Measurements from ENCODE around the gene LUC7L.
A peak's percentile ranks its signal among the peaks of the same experiment; 100 is the strongest.
"Not testable (repeated sequence)": the region's sequence is repeated elsewhere in the genome, so short reads cannot be mapped to it uniquely, and the experiment has no call there.

Gene LUC7L

GRCh38 chr16:183005-183404 lies 46.2 kb downstream of the LUC7L start:
- peaks cover 2% of the 10 kb centered on the region for H3K4me1 Mint-ChIP-seq
- H3K27ac Mint-ChIP-seq = peak overlapping the region; percentile 49
- peaks cover 8% of the 10 kb centered on the region for H3K36me3 Mint-ChIP-seq (ENCODE audit: low read depth)
- H3K9me3 Mint-ChIP-seq = no peaks in the 10 kb centered on the region
- H3K27me3 Mint-ChIP-seq = peaks cover 18% of the 10 kb centered on the region
- no peak overlapping the region for H3K4me3 Mint-ChIP-seq
- ATAC-seq (no peak), DNase-seq (no peak)

DNA sequence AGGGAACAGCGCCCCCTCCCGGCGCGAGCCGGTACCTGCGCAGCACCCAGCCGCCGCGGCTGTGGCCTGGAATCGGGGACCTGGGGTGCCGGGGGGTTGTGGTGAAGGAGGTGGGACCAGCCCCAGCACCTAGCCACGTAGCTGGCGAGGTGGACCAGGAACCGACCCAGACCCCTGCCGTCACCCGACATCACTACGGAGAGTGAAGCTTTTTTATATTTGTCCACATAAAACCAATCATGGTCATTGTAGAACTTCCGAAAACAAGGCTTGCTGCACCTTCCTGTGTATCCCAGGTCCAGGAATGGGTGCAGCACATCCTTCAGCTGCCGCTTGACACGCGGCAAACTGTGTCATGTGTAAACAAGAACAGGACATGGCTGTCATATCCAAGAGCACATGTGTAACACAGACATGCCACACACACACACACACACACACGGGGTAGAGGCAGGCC lies 47.7 kb downstream of the LUC7L start:
- H3K4me1 Mint-ChIP-seq = peaks cover 10% of the 10 kb centered on the region
- no peaks in the 10 kb centered on the region for H3K9me3 Mint-ChIP-seq
- H3K27ac Mint-ChIP-seq = no peak overlapping the region
- peaks cover 28% of the 10 kb centered on the region for H3K27me3 Mint-ChIP-seq
- no peak for ATAC-seq
- peaks cover 3% of the 10 kb centered on the region for H3K36me3 Mint-ChIP-seq (ENCODE audit: low read depth)
- no peak overlapping the region for H3K4me3 Mint-ChIP-seq
- DNase-seq = no peak

DNA sequence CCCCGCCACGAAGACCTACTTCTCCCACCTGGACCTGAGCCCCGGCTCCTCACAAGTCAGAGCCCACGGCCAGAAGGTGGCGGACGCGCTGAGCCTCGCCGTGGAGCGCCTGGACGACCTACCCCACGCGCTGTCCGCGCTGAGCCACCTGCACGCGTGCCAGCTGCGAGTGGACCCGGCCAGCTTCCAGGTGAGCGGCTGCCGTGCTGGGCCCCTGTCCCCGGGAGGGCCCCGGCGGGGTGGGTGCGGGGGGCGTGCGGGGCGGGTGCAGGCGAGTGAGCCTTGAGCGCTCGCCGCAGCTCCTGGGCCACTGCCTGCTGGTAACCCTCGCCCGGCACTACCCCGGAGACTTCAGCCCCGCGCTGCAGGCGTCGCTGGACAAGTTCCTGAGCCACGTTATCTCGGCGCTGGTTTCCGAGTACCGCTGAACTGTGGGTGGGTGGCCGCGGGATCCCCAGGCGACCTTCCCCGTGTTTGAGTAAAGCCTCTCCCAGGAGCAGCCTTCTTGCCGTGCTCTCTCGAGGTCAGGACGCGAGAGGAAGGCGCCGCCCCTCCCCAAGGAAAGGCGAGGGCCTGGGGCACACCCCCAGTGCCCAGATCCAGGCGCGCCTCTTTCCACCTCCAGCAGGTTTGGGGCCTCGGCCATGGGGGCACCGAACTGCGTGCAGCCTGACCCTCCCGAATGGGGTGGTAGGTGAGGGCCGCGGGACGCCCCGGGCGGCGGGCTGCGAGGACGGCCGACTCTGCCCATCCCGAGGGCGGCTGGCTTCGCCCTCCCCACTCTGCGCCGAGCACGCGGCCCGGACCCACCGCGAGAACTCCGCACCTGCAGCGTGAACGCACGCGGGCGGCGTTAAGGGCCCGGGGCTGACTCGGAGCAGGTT lies 48.3 kb downstream of the LUC7L start:
- Mint-ChIP-seq H3K4me3 (no peak overlapping the region), H3K9me3 (no peaks in the 10 kb centered on the region), H3K36me3 (ENCODE audit: low read depth) (peaks cover 3% of the 10 kb centered on the region), H3K27ac (no peak overlapping the region), H3K4me1 (peaks cover 10% of the 10 kb centered on the region), H3K27me3 (peaks cover 30% of the 10 kb centered on the region)
- peak; percentile 90 for DNase-seq
- ATAC-seq = peak; percentile 74

DNA sequence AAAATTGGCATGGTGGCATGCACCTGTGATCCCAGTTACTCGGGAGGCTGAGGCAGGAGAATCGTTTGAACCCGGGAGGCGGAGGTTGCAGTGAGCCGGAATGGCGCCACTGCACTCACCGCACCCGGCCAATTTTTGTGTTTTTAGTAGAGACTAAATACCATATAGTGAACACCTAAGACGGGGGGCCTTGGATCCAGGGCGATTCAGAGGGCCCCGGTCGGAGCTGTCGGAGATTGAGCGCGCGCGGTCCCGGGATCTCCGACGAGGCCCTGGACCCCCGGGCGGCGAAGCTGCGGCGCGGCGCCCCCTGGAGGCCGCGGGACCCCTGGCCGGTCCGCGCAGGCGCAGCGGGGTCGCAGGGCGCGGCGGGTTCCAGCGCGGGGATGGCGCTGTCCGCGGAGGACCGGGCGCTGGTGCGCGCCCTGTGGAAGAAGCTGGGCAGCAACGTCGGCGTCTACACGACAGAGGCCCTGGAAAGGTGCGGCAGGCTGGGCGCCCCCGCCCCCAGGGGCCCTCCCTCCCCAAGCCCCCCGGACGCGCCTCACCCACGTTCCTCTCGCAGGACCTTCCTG lies 49.1 kb downstream of the LUC7L start, which contains the start of gene HBQ1:
TSS of gene HBQ1 (plus strand) at position 359 of the 575 bp plus-strand sequence. CDS start at position 387, 28 bp downstream.
- H3K4me1 Mint-ChIP-seq = peaks cover 10% of the 10 kb centered on the region
- H3K4me3 Mint-ChIP-seq = no peak within 1 kb of the TSS
- no peaks in the 10 kb centered on the region for H3K36me3 Mint-ChIP-seq (ENCODE audit: low read depth)
- H3K9me3 Mint-ChIP-seq = no peaks in the 10 kb centered on the region
- peaks cover 35% of the 10 kb centered on the region for H3K27me3 Mint-ChIP-seq
- DNase-seq = peak; percentile 74
- no peak within 1 kb of the TSS for H3K27ac Mint-ChIP-seq
- ATAC-seq = peak; percentile 34

- Mint-ChIP-seq H3K4me1 (peaks cover 12% of the 10 kb centered on the region), H3K36me3 (ENCODE audit: low read depth) (no peaks in the 10 kb centered on the region), H3K27me3 (peaks cover 42% of the 10 kb centered on the region), H3K27ac (no peak overlapping the region), H3K9me3 (no peaks in the 10 kb centered on the region), H3K4me3 (no peak overlapping the region)
- ATAC-seq (no peak), DNase-seq (no peak)
These were observed 49.8 kb downstream of the LUC7L start for GRCh38 chr16:179211-180092.

GRCh38 chr16:178668-179015 lies 50.6 kb downstream of the LUC7L start:
- Mint-ChIP-seq H3K27me3 (peaks cover 46% of the 10 kb centered on the region), H3K36me3 (ENCODE audit: low read depth) (no peaks in the 10 kb centered on the region), H3K4me1 (peaks cover 12% of the 10 kb centered on the region), H3K9me3 (no peaks in the 10 kb centered on the region), H3K27ac (no peak overlapping the region), H3K4me3 (no peak overlapping the region)
- no peak for DNase-seq
- no peak for ATAC-seq

- Mint-ChIP-seq H3K9me3 (no peaks in the 10 kb centered on the region), H3K4me1 (peaks cover 16% of the 10 kb centered on the region), H3K27ac (no peak overlapping the region), H3K4me3 (peak overlapping the region; percentile 2), H3K36me3 (ENCODE audit: low read depth) (no peaks in the 10 kb centered on the region), H3K27me3 (peaks cover 49% of the 10 kb centered on the region)
- ATAC-seq (no peak), DNase-seq (no peak)
These were observed 51.1 kb downstream of the LUC7L start for GRCh38 chr16:177981-178667.

DNA sequence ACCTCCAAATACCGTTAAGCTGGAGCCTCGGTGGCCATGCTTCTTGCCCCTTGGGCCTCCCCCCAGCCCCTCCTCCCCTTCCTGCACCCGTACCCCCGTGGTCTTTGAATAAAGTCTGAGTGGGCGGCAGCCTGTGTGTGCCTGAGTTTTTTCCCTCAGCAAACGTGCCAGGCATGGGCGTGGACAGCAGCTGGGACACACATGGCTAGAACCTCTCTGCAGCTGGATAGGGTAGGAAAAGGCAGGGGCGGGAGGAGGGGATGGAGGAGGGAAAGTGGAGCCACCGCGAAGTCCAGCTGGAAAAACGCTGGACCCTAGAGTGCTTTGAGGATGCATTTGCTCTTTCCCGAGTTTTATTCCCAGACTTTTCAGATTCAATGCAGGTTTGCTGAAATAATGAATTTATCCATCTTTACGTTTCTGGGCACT lies 51.8 kb downstream of the LUC7L start:
- peaks cover 16% of the 10 kb centered on the region for H3K4me1 Mint-ChIP-seq
- H3K27ac Mint-ChIP-seq = no peak overlapping the region
- H3K27me3 Mint-ChIP-seq = peaks cover 49% of the 10 kb centered on the region
- no peak for ATAC-seq
- no peaks in the 10 kb centered on the region for H3K36me3 Mint-ChIP-seq (ENCODE audit: low read depth)
- H3K9me3 Mint-ChIP-seq = no peaks in the 10 kb centered on the region
- DNase-seq = no peak
- peak overlapping the region; percentile 2 for H3K4me3 Mint-ChIP-seq

- not testable (repeated sequence) for H3K36me3 Mint-ChIP-seq (ENCODE audit: low read depth); H3K9me3 Mint-ChIP-seq; DNase-seq; H3K27ac Mint-ChIP-seq; H3K4me3 Mint-ChIP-seq
- peak; percentile 9 for ATAC-seq
- Mint-ChIP-seq H3K4me1 (peaks cover 17% of the 10 kb centered on the region), H3K27me3 (peaks cover 51% of the 10 kb centered on the region)
These were observed 52.5 kb downstream of the LUC7L start, which contains the start of gene HBA1 for GRCh38 chr16:176477-177382. Gene HBA1, plus strand, starts transcription at chr16:176680. Its CDS starts 37 bp downstream, at chr16:176717.

- peak; percentile 9 for ATAC-seq
- DNase-seq; H3K36me3 Mint-ChIP-seq (ENCODE audit: low read depth); H3K27ac Mint-ChIP-seq; H3K9me3 Mint-ChIP-seq; H3K4me3 Mint-ChIP-seq: not testable (repeated sequence)
- Mint-ChIP-seq H3K4me1 (peaks cover 18% of the 10 kb centered on the region), H3K27me3 (peaks cover 55% of the 10 kb centered on the region)
These were observed 53.2 kb downstream of the LUC7L start for GRCh38 chr16:176006-176405.

GRCh38 chr16:175011-175949 lies 54.0 kb downstream of the LUC7L start:
- no peaks in the 10 kb centered on the region for H3K9me3 Mint-ChIP-seq
- H3K4me1 Mint-ChIP-seq = peaks cover 20% of the 10 kb centered on the region
- no peak overlapping the region for H3K27ac Mint-ChIP-seq
- no peak for ATAC-seq
- no peaks in the 10 kb centered on the region for H3K36me3 Mint-ChIP-seq (ENCODE audit: low read depth)
- no peak overlapping the region for H3K4me3 Mint-ChIP-seq
- no peak for DNase-seq
- peaks cover 61% of the 10 kb centered on the region for H3K27me3 Mint-ChIP-seq

DNA sequence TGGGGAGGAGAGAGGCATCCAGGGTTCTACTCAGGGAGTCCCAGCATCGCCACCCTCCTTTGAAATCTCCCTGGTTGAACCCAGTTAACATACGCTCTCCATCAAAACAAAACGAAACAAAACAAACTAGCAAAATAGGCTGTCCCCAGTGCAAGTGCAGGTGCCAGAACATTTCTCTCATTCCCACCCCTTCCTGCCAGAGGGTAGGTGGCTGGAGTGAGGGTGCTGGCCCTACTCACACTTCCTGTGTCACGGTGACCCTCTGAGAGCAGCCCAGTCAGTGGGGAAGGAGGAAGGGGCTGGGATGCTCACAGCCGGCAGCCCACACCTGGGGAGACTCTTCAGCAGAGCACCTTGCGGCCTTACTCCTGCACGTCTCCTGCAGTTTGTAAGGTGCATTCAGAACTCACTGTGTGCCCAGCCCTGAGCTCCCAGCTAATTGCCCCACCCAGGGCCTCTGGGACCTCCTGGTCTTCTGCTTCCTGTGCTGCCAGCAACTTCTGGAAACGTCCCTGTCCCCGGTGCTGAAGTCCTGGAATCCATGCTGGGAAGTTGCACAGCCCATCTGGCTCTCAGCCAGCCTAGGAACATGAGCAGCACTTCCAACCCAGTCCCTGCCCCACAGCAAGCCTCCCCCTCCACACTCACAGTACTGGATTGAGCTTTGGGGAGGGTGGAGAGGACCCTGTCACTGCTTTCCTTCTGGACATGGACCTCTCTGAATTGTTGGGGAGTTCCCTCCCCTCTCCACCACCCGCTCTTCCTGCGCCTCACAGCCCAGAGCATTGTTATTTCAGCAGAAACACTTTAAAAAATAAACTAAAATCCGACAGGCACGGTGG lies 55.1 kb downstream of the LUC7L start:
- H3K4me1 Mint-ChIP-seq = peaks cover 18% of the 10 kb centered on the region
- H3K4me3 Mint-ChIP-seq; DNase-seq; H3K36me3 Mint-ChIP-seq (ENCODE audit: low read depth); ATAC-seq; H3K9me3 Mint-ChIP-seq; H3K27ac Mint-ChIP-seq: not testable (repeated sequence)
- H3K27me3 Mint-ChIP-seq = peaks cover 59% of the 10 kb centered on the region
